BLaER1 (cell line): ENCODE measurements around the gene FHL2.
"Not testable (repeated sequence)": the region's sequence is repeated elsewhere in the genome, so short reads cannot be mapped to it uniquely, and the experiment has no call there.

Experiments
- H3K27ac ChIP-seq: shearing (Covaris generic); formaldehyde crosslinking; 2 replicates; pipeline ENCODE4 v1.8.1; 2022
- H3K27me3 ChIP-seq: shearing (Covaris generic); formaldehyde crosslinking; 2 replicates; pipeline ENCODE4 v1.8.1; 2022
- H3K36me3 ChIP-seq: shearing (Covaris generic); formaldehyde crosslinking; 2 replicates; pipeline ENCODE4 v1.8.1; 2022
- H3K4me1 ChIP-seq: shearing (Covaris generic); formaldehyde crosslinking; 2 replicates; pipeline ENCODE4 v1.8.1; 2022
- H3K4me2 ChIP-seq: shearing (Covaris generic); formaldehyde crosslinking; 2 replicates; pipeline ENCODE4 v1.8.1; 2022
- H3K4me3 ChIP-seq: shearing (Covaris generic); formaldehyde crosslinking; 2 replicates; pipeline ENCODE4 v1.8.1; 2022
- H3K9ac ChIP-seq: shearing (Covaris generic); formaldehyde crosslinking; 2 replicates; pipeline ENCODE4 v1.8.1; 2022
- H3K9me3 ChIP-seq: shearing (Covaris generic); formaldehyde crosslinking; 2 replicates; pipeline ENCODE4 v1.8.1; 2022
- H4K20me1 ChIP-seq: shearing (Covaris generic); formaldehyde crosslinking; 2 replicates; pipeline ENCODE4 v1.8.1; 2022
- Cebpa-rat ChIP-seq: shearing (Covaris generic); IDR thresholded peaks from 2 replicates; pipeline ENCODE4 v1.8.1; 2022

Gene FHL2

GRCh38 chr2:105330681-105331375, 68.0 kb downstream of the FHL2 start:
- Histone ChIP-seq H3K27ac (no peak overlapping the region), H4K20me1 (peaks cover 23% of the 10 kb centered on the region), H3K4me2 (peak overlapping the region; percentile 92), H3K27me3 (no peaks in the 10 kb centered on the region), H3K4me3 (no peak overlapping the region), H3K9ac (no peak overlapping the region), H3K4me1 (peaks cover 29% of the 10 kb centered on the region), H3K36me3 (peaks cover 17% of the 10 kb centered on the region), H3K9me3 (no peaks in the 10 kb centered on the region)
- no peak for TF ChIP-seq Cebpa-rat

GRCh38 chr2:105329561-105330495, 69.0 kb downstream of the FHL2 start, which contains the start of gene TGFBRAP1:
TGFBRAP1 (minus strand) TSS chr2:105329735; CDS start chr2:105308301, 21,434 bp downstream.
- peaks cover 38% of the 10 kb centered on the region for H3K4me1 ChIP-seq

DNA sequence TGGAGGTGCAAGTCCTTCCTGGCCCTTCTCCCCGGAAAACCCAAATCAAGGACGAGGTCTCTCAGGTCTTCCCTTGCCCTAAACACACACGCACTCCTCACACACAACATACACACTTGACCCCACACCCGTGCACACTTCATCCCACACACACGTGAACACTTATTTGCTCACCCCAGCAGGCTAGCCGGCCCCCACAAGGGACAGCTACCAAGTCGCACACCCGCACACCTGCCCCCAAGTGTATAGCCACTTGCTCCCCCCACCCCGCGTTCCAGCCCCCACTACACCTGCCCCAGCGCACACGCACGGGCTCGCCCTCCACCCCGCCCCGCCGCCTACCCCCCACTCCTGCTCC, 69.7 kb downstream of the FHL2 start:
- Histone ChIP-seq H4K20me1 (peaks cover 40% of the 10 kb centered on the region), H3K27me3 (no peaks in the 10 kb centered on the region), H3K4me3 (peak overlapping the region; percentile 76), H3K4me2 (peak overlapping the region; percentile 96), H3K9ac (peak overlapping the region; percentile 93), H3K36me3 (peaks cover 23% of the 10 kb centered on the region), H3K27ac (peak overlapping the region; percentile 98), H3K4me1 (peaks cover 45% of the 10 kb centered on the region), H3K9me3 (no peaks in the 10 kb centered on the region)
- no peak for TF ChIP-seq Cebpa-rat

More at GRCh38 chr2:105329561-105330495, 69.0 kb downstream of the FHL2 start, which contains the start of gene TGFBRAP1:
- Histone ChIP-seq H3K36me3 (peaks cover 27% of the 10 kb centered on the region), H3K4me3 (peak within 1 kb of the TSS; percentile 76), H3K27ac (peak within 1 kb of the TSS; percentile 98), H3K9ac (peak within 1 kb of the TSS; percentile 93), H3K9me3 (no peaks in the 10 kb centered on the region), H3K4me2 (peak within 1 kb of the TSS; percentile 96), H3K27me3 (no peaks in the 10 kb centered on the region), H4K20me1 (peaks cover 33% of the 10 kb centered on the region)
- TF ChIP-seq Cebpa-rat: no peak

DNA sequence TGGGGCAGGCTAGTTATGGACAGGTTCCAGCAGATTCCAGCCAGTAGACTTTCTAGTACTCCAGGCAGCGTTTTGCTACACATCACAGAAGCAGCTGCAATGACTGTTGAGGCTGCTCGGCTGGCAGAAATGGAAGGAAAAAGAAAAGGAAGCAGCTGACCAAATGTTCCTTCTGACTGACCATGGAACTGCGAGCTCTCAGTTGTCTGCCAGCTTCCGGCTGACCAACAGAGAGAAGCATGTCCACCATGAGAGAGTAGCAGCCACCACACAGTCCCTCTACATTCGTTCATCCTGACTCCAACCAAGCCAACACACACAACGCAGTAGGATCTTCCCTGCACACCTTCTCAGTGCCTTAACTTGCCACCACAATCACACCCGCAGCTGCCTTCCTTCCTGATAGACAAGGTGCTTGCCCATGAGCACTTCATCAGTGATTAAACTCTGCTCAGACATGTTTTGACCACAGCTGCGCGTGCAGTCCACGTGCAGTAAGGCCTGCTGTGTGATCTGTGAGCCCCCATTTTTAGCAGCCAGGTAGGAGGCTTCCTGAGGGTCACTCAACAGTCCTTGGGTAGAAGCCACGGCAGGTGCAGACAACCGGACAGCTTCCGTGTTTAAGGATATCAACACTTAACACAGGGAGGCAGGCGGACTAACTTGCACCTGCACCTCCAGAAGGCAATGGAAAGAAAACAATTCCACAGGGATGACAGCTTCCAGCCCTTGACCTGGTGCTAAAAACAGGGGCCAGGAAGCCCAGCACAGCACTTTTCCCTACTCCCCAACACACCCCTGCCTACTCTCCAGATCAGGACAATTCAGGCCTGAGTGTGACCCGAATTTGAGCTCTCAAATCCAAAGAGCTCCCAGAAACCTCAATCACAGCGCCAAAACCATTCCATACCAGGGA, 70.3 kb downstream of the FHL2 start:
- Histone ChIP-seq H3K27me3 (no peaks in the 10 kb centered on the region), H3K9me3 (no peaks in the 10 kb centered on the region), H3K4me1 (peaks cover 51% of the 10 kb centered on the region), H3K36me3 (peaks cover 18% of the 10 kb centered on the region), H3K9ac (peak overlapping the region; percentile 93), H3K27ac (peak overlapping the region; percentile 98), H4K20me1 (peaks cover 46% of the 10 kb centered on the region), H3K4me2 (peak overlapping the region; percentile 96), H3K4me3 (peak overlapping the region; percentile 76)
- TF ChIP-seq Cebpa-rat: no peak

- H3K27me3 ChIP-seq: no peaks in the 10 kb centered on the region
- TF ChIP-seq Cebpa-rat: no peak
- H3K9me3 ChIP-seq: no peaks in the 10 kb centered on the region
- H3K4me1 ChIP-seq: peaks cover 60% of the 10 kb centered on the region
- no peak overlapping the region for H3K4me3 ChIP-seq
- H3K27ac ChIP-seq: no peak overlapping the region
- no peak overlapping the region for H3K9ac ChIP-seq
- peak overlapping the region; percentile 96 for H3K4me2 ChIP-seq
- H4K20me1 ChIP-seq: peaks cover 55% of the 10 kb centered on the region
- H3K36me3 ChIP-seq: peaks cover 27% of the 10 kb centered on the region
Measured at GRCh38 chr2:105327690-105328089, 71.2 kb downstream of the FHL2 start.

DNA sequence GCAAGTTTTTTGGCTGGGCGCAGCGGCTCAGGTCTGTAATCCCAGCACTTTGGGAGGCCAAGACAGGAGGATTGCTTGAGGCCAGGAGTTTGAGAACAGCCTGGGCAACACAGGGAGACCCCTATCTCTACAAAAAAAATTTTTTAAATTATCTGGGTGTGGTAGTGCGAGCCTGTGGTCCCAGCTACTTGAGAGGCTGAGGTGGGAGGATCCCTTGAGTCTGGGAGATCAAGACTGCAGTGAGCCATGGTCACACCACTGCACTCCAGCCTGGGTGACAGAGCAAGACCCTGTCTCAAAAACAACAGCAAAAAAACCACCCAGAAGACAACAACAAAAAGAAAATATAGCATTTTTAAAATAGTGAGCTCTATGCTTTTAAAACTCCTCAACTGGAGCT, 71.6 kb downstream of the FHL2 start:
- H3K9me3 ChIP-seq, H3K27me3 ChIP-seq, H3K27ac ChIP-seq, H3K4me3 ChIP-seq, H3K9ac ChIP-seq: not testable (repeated sequence)
- peaks cover 29% of the 10 kb centered on the region for H3K36me3 ChIP-seq
- H3K4me1 ChIP-seq: peaks cover 62% of the 10 kb centered on the region
- H3K4me2 ChIP-seq: peak overlapping the region; percentile 96; the same call in 1 of the 2 replicates
- peaks cover 59% of the 10 kb centered on the region for H4K20me1 ChIP-seq

GRCh38 chr2:105325389-105325963, 73.4 kb downstream of the FHL2 start:
- Histone ChIP-seq H3K4me1 (peaks cover 58% of the 10 kb centered on the region), H3K27me3 (no peaks in the 10 kb centered on the region), H4K20me1 (peaks cover 77% of the 10 kb centered on the region), H3K27ac (no peak overlapping the region), H3K9me3 (no peaks in the 10 kb centered on the region), H3K9ac (no peak overlapping the region), H3K4me3 (no peak overlapping the region), H3K4me2 (no peak overlapping the region), H3K36me3 (peaks cover 29% of the 10 kb centered on the region)
- no peak for TF ChIP-seq Cebpa-rat

GRCh38 chr2:105324732-105325131, 74.1 kb downstream of the FHL2 start:
- TF ChIP-seq Cebpa-rat: no peak
- H3K9me3 ChIP-seq: no peaks in the 10 kb centered on the region
- H3K4me3 ChIP-seq: no peak overlapping the region
- H3K4me1 ChIP-seq: peaks cover 52% of the 10 kb centered on the region
- 0 out of 2 replicates have a peak overlapping the region, but pooled peaks have one; percentile 13 for H3K27ac ChIP-seq
- no peaks in the 10 kb centered on the region for H3K27me3 ChIP-seq
- no peak overlapping the region for H3K9ac ChIP-seq
- H3K36me3 ChIP-seq: peaks cover 29% of the 10 kb centered on the region
- no peak overlapping the region for H3K4me2 ChIP-seq
- H4K20me1 ChIP-seq: peaks cover 84% of the 10 kb centered on the region

DNA sequence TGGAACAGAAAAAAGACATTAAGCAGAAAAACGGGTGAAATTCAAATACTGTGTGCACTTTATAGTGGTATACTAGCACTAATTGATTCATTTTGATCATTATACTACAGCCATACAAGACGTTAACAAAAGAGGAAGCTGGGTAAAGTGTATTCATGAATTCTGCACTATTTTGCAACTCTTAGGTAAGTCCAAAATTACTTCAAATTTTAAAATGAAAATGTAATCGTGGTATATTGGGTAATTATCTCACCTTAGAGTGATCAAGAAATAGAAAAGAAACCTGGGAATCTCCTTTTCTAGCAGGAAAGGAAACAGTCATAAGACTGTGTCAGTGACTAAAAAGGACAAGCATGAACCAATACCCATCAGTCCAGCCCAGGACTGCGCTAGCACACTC, 74.8 kb downstream of the FHL2 start:
- Histone ChIP-seq H3K9me3 (no peaks in the 10 kb centered on the region), H3K27me3 (no peaks in the 10 kb centered on the region), H3K27ac (no peak overlapping the region), H3K36me3 (peaks cover 29% of the 10 kb centered on the region), H4K20me1 (peaks cover 84% of the 10 kb centered on the region), H3K4me2 (peak overlapping the region; percentile 60), H3K4me1 (peaks cover 52% of the 10 kb centered on the region), H3K9ac (no peak overlapping the region), H3K4me3 (no peak overlapping the region)
- no peak for TF ChIP-seq Cebpa-rat
